ENCODE results near the gene TRAP1. TPM values are rescaled to one million over a fixed set of nuclear protein-coding genes. Genes with fewer than 3 reads are reported as not detected.
"Not testable (repeated sequence)": the region's sequence is repeated elsewhere in the genome, so short reads cannot be mapped to it uniquely, and the experiment has no call there.

The TRAP1 gene
- polyA plus RNA-seq, 4 donors: 25.5 to 89.2 (median 64.5) TPM

GRCh38 chr16:3608976-3609375, 108.3 kb downstream of the TRAP1 start:
- H3K4me3 ChIP-seq (ENCODE audit: low read depth in 1 of 3, low read length in 3 of 3); H3K9me3 ChIP-seq (ENCODE audit: control insufficient read depth in 2 of 2, insufficient read depth in 1 of 2, low read depth in 1 of 2, low read length in 1 of 2); FAIRE-seq; H3K27ac ChIP-seq (ENCODE audit: low read depth in 1 of 3, low read length in 2 of 3); H3K27me3 ChIP-seq (ENCODE audit: control insufficient read depth in 3 of 3, insufficient read depth in 3 of 3, low read length in 3 of 3); DNase-seq: not testable (repeated sequence)
- WGBS, 3 donors: 94 to 95% (median 94%) methylated on average over 13 of the region's 13 CpGs
- Histone ChIP-seq H3K4me1 (ENCODE audit: control insufficient read depth in 3 of 3, insufficient read depth in 2 of 3, low read depth in 1 of 3, low read length in 2 of 3) (peaks cover 0 to 19% (median 0%) of the 10 kb centered on the region in 3 donors), H3K36me3 (ENCODE audit: control insufficient read depth in 3 of 3, insufficient read depth in 2 of 3, low read depth in 1 of 3, low read length in 3 of 3) (peaks cover 0 to 11% (median 0%) of the 10 kb centered on the region in 3 donors)

- no peak overlapping the region for H3K27ac ChIP-seq (ENCODE audit: low read depth in 1 of 3, low read length in 2 of 3)
- no peak overlapping the region for H3K4me3 ChIP-seq (ENCODE audit: low read depth in 1 of 3, low read length in 3 of 3)
- H3K27me3 ChIP-seq (ENCODE audit: control insufficient read depth in 3 of 3, insufficient read depth in 3 of 3, low read length in 3 of 3): no peaks in the 10 kb centered on the region
- peaks cover 0 to 17% (median 0%) of the 10 kb centered on the region in 3 donors for H3K4me1 ChIP-seq (ENCODE audit: control insufficient read depth in 3 of 3, insufficient read depth in 2 of 3, low read depth in 1 of 3, low read length in 2 of 3)
- 80 to 85% (median 84%) methylated on average over 5 of the region's 5 CpGs for WGBS, 3 donors
- H3K9me3 ChIP-seq (ENCODE audit: control insufficient read depth in 2 of 2, insufficient read depth in 1 of 2, low read depth in 1 of 2, low read length in 1 of 2): no peaks in the 10 kb centered on the region
- no peak for DNase-seq
- peaks cover 0 to 17% (median 0%) of the 10 kb centered on the region in 3 donors for H3K36me3 ChIP-seq (ENCODE audit: control insufficient read depth in 3 of 3, insufficient read depth in 2 of 3, low read depth in 1 of 3, low read length in 3 of 3)
- FAIRE-seq: no peak
Observed at GRCh38 chr16:3608069-3608468, 109.3 kb downstream of the TRAP1 start.

Other genes with a start within 250 kb of the TRAP1 start
- gene C16orf90, start 222.0 kb downstream of the TRAP1 start, polyA plus RNA-seq: under 1 TPM in 1 of 4 donors, not detected in 3; 0.09 TPM
- gene CLUAP1, start 216.5 kb downstream of the TRAP1 start, polyA plus RNA-seq: 10 to 100 TPM in 2 of 4 donors, 1 to 10 TPM in 2; 3.6 to 21.9 (median 7.6) TPM
- 1 to 10 TPM in 2 of 4 donors, under 1 TPM in 2; 0.67 to 1.9 (median 0.95) TPM for gene NLRC3, start 140.1 kb downstream of the TRAP1 start, polyA plus RNA-seq
- 1 to 10 TPM; 1.1 to 6.0 (median 2.7) TPM for gene SLX4, start 105.9 kb downstream of the TRAP1 start, polyA plus RNA-seq
- 100 to 1,000 TPM in 3 of 4 donors, 10 to 100 TPM in 1; 75.4 to 428 (median 269) TPM for gene DNASE1, start 62.8 kb downstream of the TRAP1 start, polyA plus RNA-seq
- 10 to 100 TPM in 2 of 4 donors, 1 to 10 TPM in 2; 6.8 to 48.0 (median 12.6) TPM for gene CREBBP, start 163.2 kb upstream of the TRAP1 start, polyA plus RNA-seq